ENCODE measurements around the gene VWA7. TPM values are rescaled to one million over a fixed set of nuclear protein-coding genes. Genes with fewer than 3 reads are reported as not detected.
"Not testable (repeated sequence)": the region's sequence is repeated elsewhere in the genome, so short reads cannot be mapped to it uniquely, and the experiment has no call there.

The VWA7 gene
- polyA plus RNA-seq, 2 of the 4 experiments (the other 2 are of a cell fraction) = 1.1 TPM

- ChIA-PET CTCF (interaction anchor here (0.8 to 4.1 kb wide), 9 partner anchors 10 to 78 kb away, joined by 3 to 27 read pairs (median 5); partner anchors contain the start of genes DDAH2 and VARS1), POLR2A (interaction anchor here (0.5 to 2.2 kb wide), 4 partner anchors 9 to 21 kb away, joined by 3 to 54 read pairs (median 18); partner anchors contain the start of genes HSPA1A, HSPA1B, HSPA1L and VARS1)
- Histone ChIP-seq H3K4me3 (peak overlapping the region; percentile 56), H3K27ac (peak overlapping the region; percentile 84 to 92), H3K4me1 (peaks cover 12% of the 10 kb centered on the region), H3K9me3 (no peaks in the 10 kb centered on the region), H3K4me2 (peak overlapping the region; percentile 75)
- no peak for TF ChIP-seq HOXB13 (CRISPR knock-in tag; IDR thresholded peaks at IDR 0.05; ENCODE audit: low read depth)
- TF ChIP-seq JUN (IDR thresholded peaks at IDR 0.05) = no peak
- TF ChIP-seq SMC3 (IDR thresholded peaks at IDR 0.05) = no peak
- no peak for TF ChIP-seq FOSB (CRISPR knock-in tag; IDR thresholded peaks at IDR 0.05)
- TF ChIP-seq POLR2AphosphoS2 (conservative IDR thresholded peaks at IDR 0.05; ENCODE audit: low read length) = no peak
- TF ChIP-seq BCL3 (IDR thresholded peaks at IDR 0.05) = no peak
- 17% methylated on average over 7 of the region's 7 CpGs for WGBS (ENCODE audit: missing lambda C conversion rate)
- DNase-seq (ENCODE audit: low read depth in 1 of 2, low spot score in 1 of 2) = no peak
- ATAC-seq = peak; percentile 49 to 50; a peak in 4 of 6 replicates
- FAIRE-seq = no peak
Measured at GRCh38 chr6:31805939-31806469, 28.9 kb upstream of the VWA7 start.

- not testable (repeated sequence) for H3K9me3 ChIP-seq; H3K4me2 ChIP-seq; DNase-seq (ENCODE audit: low read depth in 1 of 2, low spot score in 1 of 2); H3K4me1 ChIP-seq; H3K4me3 ChIP-seq; FAIRE-seq; ATAC-seq; H3K27ac ChIP-seq
- POLR2A ChIA-PET = interaction anchor here (1.1 kb wide), 1 partner anchor 14 kb away, joined by 4 read pairs; the partner anchor contains the start of genes HSPA1A and HSPA1L
- 96% methylated on average over 8 of the region's 8 CpGs for WGBS (ENCODE audit: missing lambda C conversion rate)
- CTCF ChIA-PET = interaction anchor here (0.8 to 2.7 kb wide), 4 partner anchors 11 to 72 kb away, joined by 3 to 12 read pairs (median 4); partner anchors contain the start of gene DDAH2
Measured at GRCh38 chr6:31801031-31801927, 24.2 kb upstream of the VWA7 start.

- no peak for DNase-seq (ENCODE audit: low read depth in 1 of 2, low spot score in 1 of 2)
- TF ChIP-seq ZSCAN20 (CRISPR knock-in tag; IDR thresholded peaks at IDR 0.05) (no peak), RARB (CRISPR knock-in tag; IDR thresholded peaks at IDR 0.05) (no peak), HOXB5 (CRISPR knock-in tag; IDR thresholded peaks at IDR 0.05) (no peak), FOSL2 (IDR thresholded peaks at IDR 0.05) (no peak), FOSL2 (CRISPR knock-in tag; IDR thresholded peaks at IDR 0.05) (no peak), BHLHE40 (IDR thresholded peaks at IDR 0.05; ENCODE audit: low read depth, low read length) (no peak), RNF2 (IDR thresholded peaks at IDR 0.05; ENCODE audit: borderline replicate concordance, low read depth) (no peak), E2F6 (IDR thresholded peaks at IDR 0.05; ENCODE audit: borderline replicate concordance, low read depth) (no peak), HEYL (CRISPR knock-in tag; IDR thresholded peaks at IDR 0.05) (no peak), HES2 (IDR thresholded peaks at IDR 0.05) (no peak), MAFK (IDR thresholded peaks at IDR 0.05; ENCODE audit: partially characterized antibody) (no peak), FOSB (CRISPR knock-in tag; IDR thresholded peaks at IDR 0.05) (no peak)
- FAIRE-seq = no peak
- no peak for ATAC-seq
- 93% methylated on average over 12 of the region's 12 CpGs for WGBS (ENCODE audit: missing lambda C conversion rate)
- POLR2A ChIA-PET = interaction anchor here (1.0 to 1.4 kb wide), 2 partner anchors 15 to 28 kb away, joined by 8 read pairs; partner anchors contain the start of genes HSPA1A, HSPA1B and HSPA1L
- no peak overlapping the region for H3K4me3 ChIP-seq
- H3K27ac ChIP-seq = no peak overlapping the region
- no peaks in the 10 kb centered on the region for H3K9me3 ChIP-seq
- peaks cover 4% of the 10 kb centered on the region; the same call in 1 of the 3 replicates for H3K4me1 ChIP-seq
- CTCF ChIA-PET = interaction anchor here (1.5 to 2.7 kb wide), 2 partner anchors 30 to 70 kb away, joined by 5 to 12 read pairs; partner anchors contain the start of gene DDAH2
- no peak overlapping the region for H3K4me2 ChIP-seq
Measured at GRCh38 chr6:31799781-31800180, 22.7 kb upstream of the VWA7 start.
